Stimulated activated CD4-positive, alpha-beta T cell treated with anti-CD3 and anti-CD28 coated beads, TNF-alpha, amount 100 ng/mL, for 24 hours (primary cell): ENCODE results near the gene HTR3C.
"Not testable (repeated sequence)": the region's sequence is repeated elsewhere in the genome, so short reads cannot be mapped to it uniquely, and the experiment has no call there.

Experiments used
- DNase-seq, 3 experiments: peaks; one replicate each; pipeline ENCODE4 v3.0.0-alpha.2; 2020; ENCODE audit warnings: low read depth in 3 of 3

Gene HTR3C

GRCh38 chr3:184052767-184053166 is at the start of gene HTR3C:
HTR3C (plus strand) TSS chr3:184053047; CDS start chr3:184053081, 34 bp downstream.
- no peak for DNase-seq

- DNase-seq = no peak
Observed at GRCh38 chr3:184003187-184003967, 49.5 kb upstream of the HTR3C start.

GRCh38 chr3:184004476-184004875 is 48.4 kb upstream of the HTR3C start:
- no peak for DNase-seq

GRCh38 chr3:184005941-184006507 is 46.8 kb upstream of the HTR3C start:
- no peak for DNase-seq

GRCh38 chr3:184007143-184007813 is 45.6 kb upstream of the HTR3C start:
- DNase-seq = not testable (repeated sequence)

GRCh38 chr3:184008161-184008560 is 44.7 kb upstream of the HTR3C start:
- no peak for DNase-seq

GRCh38 chr3:184011230-184011876 is 41.5 kb upstream of the HTR3C start:
- no peak for DNase-seq

- DNase-seq = no peak
Observed at GRCh38 chr3:184011937-184012889, 40.6 kb upstream of the HTR3C start.

GRCh38 chr3:184015381-184016019 is 37.3 kb upstream of the HTR3C start:
- DNase-seq = no peak

- DNase-seq = no peak
Observed at GRCh38 chr3:184016169-184016570, 36.7 kb upstream of the HTR3C start.

- DNase-seq = peak; percentile 7 to 51 (median 13)
Observed at GRCh38 chr3:184016811-184017671, 35.8 kb upstream of the HTR3C start.

- peak; percentile 68 to 81 (median 71) for DNase-seq
Observed at GRCh38 chr3:184017672-184018423, 35.0 kb upstream of the HTR3C start, which contains the start of gene ABCC5. ABCC5 (minus strand) TSS chr3:184017884; CDS start chr3:184014392, 3,492 bp downstream.

GRCh38 chr3:184018424-184018973 is 34.3 kb upstream of the HTR3C start:
- DNase-seq = no peak

- DNase-seq = no peak
Observed at GRCh38 chr3:184022323-184022722, 30.5 kb upstream of the HTR3C start.

GRCh38 chr3:184025256-184025655 is 27.6 kb upstream of the HTR3C start:
- not testable (repeated sequence) for DNase-seq

- not testable (repeated sequence) for DNase-seq
Observed at GRCh38 chr3:184028275-184028890, 24.5 kb upstream of the HTR3C start.

GRCh38 chr3:184029443-184029842 is 23.4 kb upstream of the HTR3C start:
- DNase-seq = no peak

GRCh38 chr3:184030536-184030935 is 22.3 kb upstream of the HTR3C start:
- no peak for DNase-seq
